HepG2 (cell line): ENCODE data around the gene LINGO3. TPM values are rescaled to one million over a fixed set of nuclear protein-coding genes. Genes with fewer than 3 reads are reported as not detected.

Experiments used
- ADNP ChIP-seq: sonication (generic); formaldehyde crosslinking; IDR thresholded peaks from 2 replicates; pipeline ENCODE4 v1.4.0; 2020; ENCODE audit warnings: missing genetic modification reagents
- AGO2 ChIP-seq: fragments of 200-400 bp; formaldehyde crosslinking; optimal IDR thresholded peaks from 2 replicates; pipeline ENCODE3; 2017; ENCODE audit warnings: mild to moderate bottlenecking, low read depth, low read length, moderate library complexity
- CEBPB ChIP-seq: IDR thresholded peaks from 2 replicates; pipeline ENCODE4 v1.6.1; 2011; ENCODE audit warnings: low read depth, low read length, improper control_type of control experiment, borderline replicate concordance
- CREM ChIP-seq, 2 experiments: sonication (generic) in 1 of 2; formaldehyde crosslinking in 1 of 2; IDR thresholded peaks; 2 replicates each; pipeline versions ENCODE4 v1.4.0 to v1.6.1; 2016 to 2020; ENCODE audit warnings: antibody characterized with exemption in 1 of 2, mild to moderate bottlenecking in 1 of 2, missing genetic modification reagents in 1 of 2
- EED ChIP-seq: sonication (generic); formaldehyde crosslinking; IDR thresholded peaks from 2 replicates; pipeline ENCODE4 v1.5.0; 2020; ENCODE audit warnings: mild to moderate bottlenecking, missing genetic modification reagents
- ETV6 ChIP-seq: sonication (generic); formaldehyde crosslinking; conservative IDR thresholded peaks from 2 replicates; pipeline ENCODE4 v1.4.0; 2020; ENCODE audit warnings: missing genetic modification reagents
- HNRNPLL ChIP-seq: fragments of 200-400 bp; formaldehyde crosslinking; IDR thresholded peaks from 2 replicates; pipeline ENCODE4 v1.6.1; 2017; ENCODE audit warnings: mild to moderate bottlenecking, low read depth, low read length; ENCODE audit not compliant: poor library complexity, severe bottlenecking
- LBX2 ChIP-seq: sonication (generic); formaldehyde crosslinking; IDR thresholded peaks from 2 replicates; pipeline ENCODE4 v1.5.0; 2020; ENCODE audit warnings: missing genetic modification reagents, mild to moderate bottlenecking, borderline replicate concordance
- MAX ChIP-seq: IDR thresholded peaks from 2 replicates; pipeline ENCODE4 v1.6.1; 2012; ENCODE audit warnings: inconsistent platforms
- MYC ChIP-seq: sonication (generic); formaldehyde crosslinking; IDR thresholded peaks from 2 replicates; pipeline ENCODE4 v1.9.0; 2021; ENCODE audit warnings: missing genetic modification reagents, borderline replicate concordance
- NFIB ChIP-seq: sonication (generic); formaldehyde crosslinking; IDR thresholded peaks from 2 replicates; pipeline ENCODE4 v1.9.0; 2021; ENCODE audit warnings: missing genetic modification reagents, mild to moderate bottlenecking, borderline replicate concordance
- NFIC ChIP-seq: IDR thresholded peaks from 2 replicates; pipeline ENCODE4 v1.6.1; 2012; ENCODE audit warnings: mild to moderate bottlenecking, low read length, inconsistent platforms
- NFKBIZ ChIP-seq: IDR thresholded peaks from 2 replicates; pipeline ENCODE4 v1.6.1; 2018; ENCODE audit warnings: missing genetic modification reagents, missing compliant biosample characterization
- TP53 ChIP-seq: sonication (generic); formaldehyde crosslinking; conservative IDR thresholded peaks from 2 replicates; pipeline ENCODE4 v1.4.0; 2020; ENCODE audit warnings: missing genetic modification reagents
- ZBTB39 ChIP-seq: sonication (generic); formaldehyde crosslinking; IDR thresholded peaks from 2 replicates; pipeline ENCODE4 v1.5.0; 2020; ENCODE audit warnings: missing genetic modification reagents
- ZFP36L2 ChIP-seq: sonication (generic); formaldehyde crosslinking; IDR thresholded peaks from 2 replicates; pipeline ENCODE4 v1.4.0; 2020; ENCODE audit warnings: missing genetic modification reagents
- ZNF138 ChIP-seq: sonication (generic); formaldehyde crosslinking; IDR thresholded peaks from 2 replicates; pipeline ENCODE4 v1.5.0; 2020; ENCODE audit warnings: mild to moderate bottlenecking, low read depth, missing genetic modification reagents
- ZNF20 ChIP-seq: sonication (generic); formaldehyde crosslinking; IDR thresholded peaks from 2 replicates; pipeline ENCODE4 v1.4.0; 2020; ENCODE audit warnings: mild to moderate bottlenecking, moderate library complexity, missing genetic modification reagents
- ZNF772 ChIP-seq: sonication (generic); formaldehyde crosslinking; IDR thresholded peaks from 2 replicates; pipeline ENCODE4 v1.5.0; 2020; ENCODE audit warnings: mild to moderate bottlenecking, missing genetic modification reagents
- ZNF776 ChIP-seq: sonication (generic); formaldehyde crosslinking; IDR thresholded peaks from 2 replicates; pipeline ENCODE4 v1.4.0; 2020; ENCODE audit warnings: mild to moderate bottlenecking, missing genetic modification reagents
- ZNF883 ChIP-seq: sonication (generic); formaldehyde crosslinking; IDR thresholded peaks from 2 replicates; pipeline ENCODE4 v1.5.1; 2020; ENCODE audit warnings: mild to moderate bottlenecking, missing genetic modification reagents; ENCODE audit errors: not compliant biosample characterization
- ZSCAN31 ChIP-seq: sonication (generic); formaldehyde crosslinking; IDR thresholded peaks from 2 replicates; pipeline ENCODE4 v1.5.0; 2020; ENCODE audit warnings: low read depth, mild to moderate bottlenecking, missing genetic modification reagents
- polyA plus RNA-seq, 8 experiments: library from polyadenylated mRNA; depleted of rRNA in 3 of 8; stranded (reverse) in 7 of 8; unstranded in 1 of 8; fragments of >200 nt; fragmentation: Illumina TruSeq in 4 of 8; extraction: Trizol in 4 of 8; gene quantifications; 2 replicates each; pipeline versions ENCODE4 v1.2.1 to v1.2.3, GENCODE V29; 2011 to 2016; ENCODE audit warnings: low read depth in 4 of 8, missing spikeins in 1 of 8, mixed read lengths in 1 of 8; ENCODE audit not compliant: insufficient read depth in 1 of 8
- total RNA-seq, 5 experiments: library from RNA; depleted of rRNA; stranded (reverse); fragments of >200 nt; fragmentation: Illumina TruSeq; extraction: Trizol; gene quantifications; 2 replicates each; pipeline ENCODE4 v1.2.3, GENCODE V29; 2016; ENCODE audit warnings: low read depth in 1 of 5
- TF ChIP-seq, protein P1 (sequence below): sonication (generic); formaldehyde crosslinking; IDR thresholded peaks from 2 replicates; pipeline ENCODE4 v1.4.0; 2020; ENCODE audit warnings: mild to moderate bottlenecking, missing genetic modification reagents
- TF ChIP-seq, protein P2 (sequence below): sonication (generic); formaldehyde crosslinking; IDR thresholded peaks from 2 replicates; pipeline ENCODE4 v1.4.0; 2020; ENCODE audit warnings: mild to moderate bottlenecking, missing genetic modification reagents, borderline replicate concordance

The LINGO3 gene
- total and polyA plus RNA-seq, 2 of the 13 experiments (the other 11 are each of a cell fraction or from before 2014, with no cell fraction given) = not detected

- TF ChIP-seq, protein P1, sequence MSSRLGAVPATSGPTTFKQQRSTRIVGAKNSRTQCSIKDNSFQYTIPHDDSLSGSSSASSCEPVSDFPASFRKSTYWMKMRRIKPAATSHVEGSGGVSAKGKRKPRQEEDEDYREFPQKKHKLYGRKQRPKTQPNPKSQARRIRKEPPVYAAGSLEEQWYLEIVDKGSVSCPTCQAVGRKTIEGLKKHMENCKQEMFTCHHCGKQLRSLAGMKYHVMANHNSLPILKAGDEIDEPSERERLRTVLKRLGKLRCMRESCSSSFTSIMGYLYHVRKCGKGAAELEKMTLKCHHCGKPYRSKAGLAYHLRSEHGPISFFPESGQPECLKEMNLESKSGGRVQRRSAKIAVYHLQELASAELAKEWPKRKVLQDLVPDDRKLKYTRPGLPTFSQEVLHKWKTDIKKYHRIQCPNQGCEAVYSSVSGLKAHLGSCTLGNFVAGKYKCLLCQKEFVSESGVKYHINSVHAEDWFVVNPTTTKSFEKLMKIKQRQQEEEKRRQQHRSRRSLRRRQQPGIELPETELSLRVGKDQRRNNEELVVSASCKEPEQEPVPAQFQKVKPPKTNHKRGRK (CRISPR knock-in tag) = no peak
- no peak for TF ChIP-seq CEBPB
- TF ChIP-seq ZNF883 (CRISPR knock-in tag) = peak; percentile 48
- TF ChIP-seq CREM (IDR thresholded peaks at IDR 0.05) = no peak
- TF ChIP-seq CREM (CRISPR knock-in tag; IDR thresholded peaks at IDR 0.05) = no peak
- no peak for TF ChIP-seq ADNP
- TF ChIP-seq, protein P2, sequence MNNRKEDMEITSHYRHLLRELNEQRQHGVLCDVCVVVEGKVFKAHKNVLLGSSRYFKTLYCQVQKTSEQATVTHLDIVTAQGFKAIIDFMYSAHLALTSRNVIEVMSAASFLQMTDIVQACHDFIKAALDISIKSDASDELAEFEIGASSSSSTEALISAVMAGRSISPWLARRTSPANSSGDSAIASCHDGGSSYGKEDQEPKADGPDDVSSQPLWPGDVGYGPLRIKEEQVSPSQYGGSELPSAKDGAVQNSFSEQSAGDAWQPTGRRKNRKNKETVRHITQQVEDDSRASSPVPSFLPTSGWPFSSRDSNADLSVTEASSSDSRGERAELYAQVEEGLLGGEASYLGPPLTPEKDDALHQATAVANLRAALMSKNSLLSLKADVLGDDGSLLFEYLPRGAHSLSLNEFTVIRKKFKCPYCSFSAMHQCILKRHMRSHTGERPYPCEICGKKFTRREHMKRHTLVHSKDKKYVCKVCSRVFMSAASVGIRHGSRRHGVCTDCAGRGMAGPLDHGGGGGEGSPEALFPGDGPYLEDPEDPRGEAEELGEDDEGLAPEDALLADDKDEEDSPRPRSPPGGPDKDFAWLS = no peak
- TF ChIP-seq ZNF138 (CRISPR knock-in tag) = no peak
- no peak for TF ChIP-seq AGO2
- peak; percentile 45; the same call in 1 of the 2 replicates for TF ChIP-seq MYC (CRISPR knock-in tag)
- peak; percentile 26; the same call in 1 of the 2 replicates for TF ChIP-seq ZNF772 (CRISPR knock-in tag)
- TF ChIP-seq ETV6 (CRISPR knock-in tag) = no peak
- TF ChIP-seq ZFP36L2 (CRISPR knock-in tag) = no peak
- peak; percentile 89 for TF ChIP-seq MAX
- TF ChIP-seq NFKBIZ (CRISPR knock-in tag) = no peak
- TF ChIP-seq NFIC = no peak
- TF ChIP-seq TP53 (CRISPR knock-in tag) = no peak
- no peak for TF ChIP-seq NFIB (CRISPR knock-in tag)
- TF ChIP-seq ZNF776 (CRISPR knock-in tag) = peak; percentile 62; the same call in 1 of the 2 replicates
- TF ChIP-seq ZNF20 (CRISPR knock-in tag) = no peak
- no peak for TF ChIP-seq HNRNPLL
- no peak; the same call in 1 of the 2 replicates for TF ChIP-seq LBX2 (CRISPR knock-in tag)
- TF ChIP-seq ZSCAN31 = 0 out of 2 replicates have a peak, but pooled peaks have one; percentile 26
- TF ChIP-seq EED (CRISPR knock-in tag) = 0 out of 2 replicates have a peak, but pooled peaks have one; percentile 72
- no peak for TF ChIP-seq ZBTB39
Measured at GRCh38 chr19:2291185-2291751, 16.7 kb downstream of the LINGO3 start (continued).
